Measurements from ENCODE around the gene EXOC4.

Gene EXOC4

DNA sequence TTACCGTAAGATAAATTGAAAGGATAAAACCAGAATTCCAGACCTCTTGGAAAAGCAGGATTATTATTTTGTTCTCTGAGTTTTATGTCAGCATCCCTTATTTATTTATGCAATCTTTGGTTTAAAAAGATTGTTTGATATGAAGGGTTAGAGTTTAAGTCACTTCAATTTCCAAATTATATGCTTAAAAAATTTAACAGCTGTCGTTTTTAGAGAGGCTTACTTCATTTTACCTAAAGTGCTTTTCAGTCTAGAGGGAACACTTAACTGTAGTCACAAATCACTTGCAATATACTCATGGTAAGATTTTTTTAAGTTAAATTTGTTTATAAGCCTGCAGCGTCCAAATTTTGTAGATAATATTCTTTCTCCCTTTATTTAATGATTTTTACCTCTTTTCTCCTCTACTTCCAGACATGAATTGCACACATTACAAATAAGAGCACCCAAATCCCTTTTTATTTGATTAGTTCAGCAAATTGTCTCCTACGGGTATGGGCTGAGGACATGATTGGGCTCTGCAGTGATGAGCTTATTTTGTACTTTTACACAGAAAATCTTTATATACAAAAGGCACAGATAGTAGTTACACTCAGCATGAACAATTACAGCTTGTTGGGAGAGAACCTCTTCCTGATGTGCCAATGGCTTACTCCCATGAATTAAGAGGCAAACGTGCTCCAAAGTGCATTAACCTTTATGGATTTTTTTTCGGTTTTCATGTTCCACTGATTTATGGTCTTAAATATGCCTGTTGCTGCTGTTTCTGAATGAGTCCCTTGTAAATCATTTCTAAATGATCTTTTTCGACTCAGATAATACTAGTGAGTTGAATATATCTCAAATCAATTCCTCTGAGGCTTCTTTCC lies 555.0 kb downstream of the EXOC4 start:
- no peak for DNase-seq

DNA sequence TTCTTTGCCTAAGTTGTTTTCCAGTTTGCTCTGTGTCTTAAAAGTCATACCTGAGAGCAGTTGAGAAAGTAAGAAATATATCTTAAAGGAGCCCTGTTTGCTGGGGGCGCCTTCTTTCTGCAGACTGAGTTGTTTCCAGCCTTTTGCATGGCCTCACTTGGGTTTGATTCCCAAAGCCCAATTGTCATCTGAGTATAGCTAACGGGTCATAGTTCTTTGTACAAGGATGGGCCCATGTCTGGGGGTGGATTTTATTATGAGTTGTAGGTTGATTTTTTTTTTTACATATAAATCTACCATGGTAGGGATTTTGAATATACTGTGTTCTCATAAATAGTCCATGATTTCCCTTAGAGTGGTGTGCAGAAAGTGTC lies 555.6 kb downstream of the EXOC4 start:
- DNase-seq: no peak

DNA sequence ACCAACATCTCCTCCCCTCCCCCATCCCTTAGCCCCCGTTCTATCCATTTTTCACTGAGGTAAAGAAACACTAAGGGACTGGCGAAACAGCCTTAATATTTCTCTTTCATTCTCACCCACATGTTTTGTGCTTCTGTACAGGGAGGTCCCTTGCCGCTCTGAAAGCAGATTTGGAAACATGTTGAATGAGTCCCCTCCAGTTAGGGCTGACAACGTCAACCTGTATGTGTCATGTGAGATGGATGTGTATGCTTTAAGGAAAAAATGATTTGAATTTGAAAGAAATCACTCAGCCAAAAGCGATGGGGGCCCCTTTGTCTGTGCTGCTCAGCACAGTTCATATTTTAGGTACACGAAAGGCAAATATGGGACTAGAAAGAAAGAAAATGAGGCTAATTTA lies 560.0 kb downstream of the EXOC4 start:
- no peak for DNase-seq

DNA sequence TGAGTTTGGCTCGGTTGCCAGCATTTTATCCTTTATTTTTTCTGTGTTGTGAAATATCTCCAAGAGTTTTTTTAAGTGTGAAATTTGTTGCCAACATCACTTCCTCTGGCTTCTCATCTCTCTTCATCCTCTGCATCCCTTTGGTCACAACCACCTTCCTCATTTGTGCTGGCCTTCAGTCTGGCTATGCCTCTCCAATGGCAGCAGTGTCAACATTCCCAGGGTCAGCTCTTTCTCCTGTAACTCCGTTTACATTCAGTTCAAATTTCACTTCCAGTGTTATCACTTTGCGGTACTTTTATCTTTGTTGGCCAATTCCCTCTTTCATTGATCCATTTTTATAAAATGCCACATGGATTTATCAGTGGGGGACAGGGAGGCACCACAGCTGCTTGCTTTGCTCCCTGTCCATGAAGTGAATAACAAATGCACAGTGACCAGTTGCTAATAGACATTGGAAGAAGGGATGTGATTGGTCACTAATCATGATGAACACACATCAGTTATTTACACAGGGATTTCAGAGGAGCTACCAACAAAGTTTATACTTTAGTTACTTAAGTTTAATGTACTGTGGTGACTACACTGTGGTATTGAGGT lies 562.8 kb downstream of the EXOC4 start:
- peak; percentile 32 for DNase-seq

DNA sequence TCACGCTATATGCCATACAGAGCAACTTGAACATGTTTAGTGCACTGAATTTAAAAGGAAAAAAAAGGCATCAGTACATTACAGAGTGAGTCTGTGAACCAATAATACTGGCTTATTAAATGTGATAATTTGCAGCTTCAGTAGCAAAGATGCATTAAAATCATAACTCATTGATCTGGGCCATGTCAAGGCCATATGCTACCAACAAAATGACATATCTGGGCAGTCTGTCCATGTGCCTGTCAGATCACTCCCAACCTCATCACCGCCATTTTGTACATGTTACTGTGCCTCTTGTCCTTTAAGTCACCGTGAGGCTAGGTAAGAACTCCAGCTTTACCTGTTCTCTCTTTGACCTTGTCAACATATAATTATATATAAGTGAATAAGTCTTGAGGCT lies 566.8 kb downstream of the EXOC4 start:
- DNase-seq: no peak

DNA sequence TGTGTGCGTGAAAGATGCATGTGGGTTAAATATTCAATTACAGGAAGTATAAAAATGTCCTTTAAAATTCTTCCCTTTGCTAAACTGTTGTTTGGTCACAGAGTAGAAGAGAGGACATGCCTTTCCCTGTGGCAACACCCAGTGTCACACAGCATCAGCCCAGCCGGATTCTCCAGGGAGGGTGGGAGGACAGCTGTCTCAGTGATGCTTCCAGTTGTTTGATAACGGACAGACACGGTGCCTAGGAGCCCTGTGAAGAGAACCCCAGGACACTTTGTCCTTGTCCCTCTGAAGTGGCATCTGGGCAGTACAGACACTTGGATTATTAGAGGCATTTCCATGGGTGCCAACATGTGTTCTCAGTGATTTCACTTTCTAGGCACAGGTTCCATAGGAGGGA lies 567.7 kb downstream of the EXOC4 start:
- DNase-seq: no peak

DNA sequence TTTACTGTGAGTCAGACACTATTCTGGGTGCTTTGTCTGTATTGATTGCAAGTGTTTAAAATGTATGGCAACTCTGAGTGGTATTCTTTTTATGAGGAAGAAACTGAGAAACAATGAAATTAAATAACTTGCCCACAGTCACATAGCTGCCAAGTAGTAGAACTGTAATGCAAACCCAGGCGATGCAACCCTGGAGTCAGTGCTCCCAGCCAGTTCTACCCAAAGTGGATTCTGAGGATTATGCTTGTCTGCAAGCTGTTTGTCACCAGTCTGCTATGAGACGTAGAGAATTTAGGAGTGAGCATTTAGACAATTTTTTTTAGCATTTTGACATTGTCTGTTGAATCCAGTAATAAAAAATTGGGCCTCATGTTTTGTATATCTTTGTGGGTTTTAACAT lies 568.3 kb downstream of the EXOC4 start:
- DNase-seq: no peak

DNA sequence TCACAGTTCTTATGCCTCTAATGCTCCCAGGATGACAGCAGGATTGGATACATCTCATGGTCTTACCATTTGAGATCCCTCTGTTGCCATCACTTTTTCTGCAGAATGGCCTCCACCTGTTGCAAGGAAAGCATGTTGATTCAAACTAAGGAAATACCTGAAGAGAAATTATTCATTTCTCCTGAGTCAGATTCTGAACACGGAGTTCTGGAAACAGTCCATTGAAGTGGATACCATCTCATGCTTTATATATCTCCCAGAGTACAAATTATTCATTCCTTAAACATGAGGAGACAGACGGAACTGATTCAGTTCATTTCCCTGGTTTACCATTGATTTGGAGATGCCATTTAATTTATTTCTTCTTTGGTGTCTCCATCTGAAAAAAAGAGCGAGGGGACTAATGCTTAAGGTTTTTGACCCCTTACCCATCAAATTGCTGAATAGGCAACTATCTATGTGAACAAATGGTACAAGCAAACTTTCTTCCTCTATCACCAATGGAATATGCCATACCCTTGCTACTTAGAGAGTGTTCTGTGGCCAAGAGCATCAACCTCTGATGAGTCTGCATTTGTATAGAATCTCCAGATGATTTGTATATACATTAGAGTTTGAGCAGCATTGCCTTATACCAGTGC lies 569.2 kb downstream of the EXOC4 start:
- no peak for DNase-seq

DNA sequence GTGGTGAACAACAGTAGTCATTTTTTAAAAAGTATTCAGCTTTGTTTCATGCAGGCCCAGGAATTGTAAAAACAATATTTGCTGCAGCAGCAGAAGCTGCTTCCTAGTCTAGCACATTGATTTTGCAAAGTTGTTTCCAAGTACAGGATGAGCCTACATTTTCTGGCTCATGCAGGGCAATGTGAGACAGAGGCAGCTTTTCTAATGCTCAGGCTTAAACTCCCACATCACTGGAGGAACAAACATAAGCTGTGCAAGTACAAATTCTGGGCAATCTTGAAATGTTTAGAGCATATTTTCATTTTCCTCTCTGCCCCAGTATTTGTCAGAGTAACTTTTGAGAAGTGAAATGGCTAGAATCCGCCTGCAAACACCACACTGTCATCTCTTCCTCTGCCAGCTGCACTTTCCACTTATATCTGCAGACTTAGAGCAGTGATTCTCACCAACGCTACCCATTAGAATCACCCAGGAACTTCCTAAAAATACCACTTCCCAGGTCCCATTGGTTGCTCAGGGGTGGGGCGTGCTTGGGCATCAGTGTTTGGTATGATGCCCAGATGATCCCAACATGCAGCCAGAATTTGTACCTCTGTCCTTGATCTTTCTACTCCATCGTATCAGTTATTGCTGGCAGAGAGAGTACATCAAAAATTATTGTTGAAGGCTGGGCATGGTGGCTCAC lies 570.1 kb downstream of the EXOC4 start:
- DNase-seq: no peak

DNA sequence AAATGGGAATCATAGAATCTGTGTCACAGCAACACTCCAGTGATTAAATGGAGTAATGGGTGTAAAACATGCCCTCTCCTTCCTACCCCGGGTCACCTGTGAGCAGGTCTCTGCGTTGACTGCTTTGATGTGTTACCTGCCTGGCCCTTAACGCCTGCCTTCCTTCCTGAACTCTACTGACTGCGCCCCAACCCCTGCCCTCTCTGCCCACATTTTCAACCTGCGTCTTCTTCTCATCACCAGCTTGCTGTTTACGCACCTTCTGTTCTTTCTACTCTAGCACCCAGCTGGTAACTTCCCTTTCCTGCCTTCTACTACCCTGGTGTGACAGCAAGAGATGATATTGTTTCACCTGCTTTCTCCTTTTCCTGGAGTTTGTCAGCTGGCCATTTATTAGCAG lies 571.3 kb downstream of the EXOC4 start:
- no peak for DNase-seq

DNA sequence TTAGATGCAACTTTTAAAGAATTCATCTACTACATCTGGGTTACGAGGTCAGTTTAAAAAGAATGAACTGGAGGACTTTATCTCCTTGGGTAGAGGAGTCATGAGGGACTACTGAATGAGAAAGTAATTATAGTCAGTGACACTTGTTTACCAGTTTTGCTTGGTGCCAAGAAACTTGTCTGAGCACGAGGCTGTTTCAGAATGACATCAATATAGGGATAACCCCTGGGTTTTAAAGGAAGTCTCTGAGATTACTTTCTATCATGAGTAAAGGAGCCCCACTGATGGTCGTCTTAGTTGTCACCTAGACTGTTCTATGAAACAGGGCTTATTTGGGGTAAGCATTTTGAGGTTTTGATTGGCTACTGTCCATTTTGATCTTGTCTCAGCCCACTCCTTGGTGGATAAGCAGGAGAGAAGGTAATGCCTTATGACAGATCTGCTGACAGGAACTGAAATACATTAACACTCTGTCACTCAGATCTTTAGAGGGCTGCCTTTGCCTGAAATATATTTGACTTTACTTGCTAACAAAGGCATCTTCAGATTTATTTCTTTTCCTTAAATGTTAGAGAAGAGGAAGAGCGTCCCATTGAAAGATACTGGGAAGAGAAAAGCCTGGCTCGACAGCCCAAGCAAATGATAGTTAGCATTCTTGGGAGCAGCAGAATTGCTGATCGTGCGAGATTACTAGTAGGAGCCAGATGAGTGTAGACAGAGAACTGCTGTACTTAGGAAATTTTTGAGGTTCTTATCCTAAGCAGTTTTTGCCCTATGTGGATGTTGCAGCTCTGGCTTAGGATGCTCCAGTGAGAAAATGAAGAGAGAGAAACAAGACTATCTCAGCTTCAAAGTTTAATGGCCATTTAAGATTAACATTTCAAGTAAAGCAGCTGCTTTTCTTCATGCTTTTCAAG lies 575.1 kb downstream of the EXOC4 start:
- DNase-seq: no peak

DNA sequence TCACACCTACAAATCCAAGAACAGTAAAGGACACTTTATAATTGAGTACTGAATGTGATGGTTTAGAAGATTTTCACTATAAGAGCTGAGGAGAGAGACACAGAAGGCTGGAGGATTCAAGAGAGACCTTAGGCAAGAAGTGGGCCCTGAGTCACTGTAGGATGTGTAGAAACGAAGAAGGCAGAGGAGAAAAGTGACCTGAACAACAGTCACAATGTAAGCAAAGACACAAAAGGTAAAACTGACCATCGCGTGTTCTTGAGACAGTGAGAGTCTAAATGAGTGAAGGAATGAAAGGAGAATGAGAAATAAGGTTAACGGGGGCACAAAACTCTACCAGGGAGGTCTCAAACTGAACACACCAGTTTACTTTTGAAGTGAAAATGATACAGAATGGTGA lies 576.0 kb downstream of the EXOC4 start:
- no peak for DNase-seq

DNA sequence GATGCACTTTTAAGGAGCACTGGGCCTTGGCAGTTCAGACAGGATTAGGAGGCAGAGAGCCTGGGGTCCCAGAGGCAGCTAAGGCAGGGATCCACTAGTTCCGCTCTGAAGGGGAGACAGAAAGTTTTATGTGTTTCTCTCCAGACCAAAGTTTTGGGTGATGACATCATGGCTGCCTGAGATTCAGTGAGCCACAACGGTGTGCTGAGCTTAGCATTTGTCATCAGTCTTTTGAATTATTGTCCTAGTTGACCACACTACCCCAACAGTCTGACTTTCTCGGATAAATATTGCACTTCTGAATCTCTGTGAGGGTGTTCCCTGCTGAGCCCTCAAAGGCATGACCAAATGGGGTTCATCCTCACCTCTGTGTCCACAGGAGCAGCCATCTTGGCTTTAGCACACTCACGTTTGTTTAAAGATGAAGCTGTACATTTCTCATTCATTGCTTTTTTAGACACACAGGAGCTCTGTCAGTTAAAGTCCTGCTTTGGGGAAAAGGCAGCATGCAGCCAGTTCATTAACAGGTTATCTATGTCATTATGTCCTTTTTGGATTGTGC lies 576.5 kb downstream of the EXOC4 start:
- DNase-seq: peak; percentile 12

DNA sequence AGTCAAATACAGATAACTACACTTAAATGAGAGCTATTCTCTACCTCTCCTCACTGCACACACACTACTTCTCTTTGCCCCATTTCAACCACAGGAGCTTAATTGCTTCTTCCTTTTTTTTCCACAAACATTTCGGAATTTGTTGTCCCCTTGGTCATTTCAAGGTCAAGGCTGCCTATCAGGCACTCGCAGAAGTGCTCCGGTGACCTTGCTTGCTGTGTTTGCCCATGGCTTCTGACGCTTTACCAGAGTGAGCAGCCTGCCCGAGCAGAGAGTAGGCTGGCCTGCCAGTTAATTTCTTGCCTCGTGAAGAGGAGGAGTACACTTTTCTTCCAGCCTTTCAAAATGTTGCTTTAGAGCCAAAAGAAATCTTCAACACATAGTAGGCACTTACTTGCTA lies 577.2 kb downstream of the EXOC4 start:
- DNase-seq: no peak

DNA sequence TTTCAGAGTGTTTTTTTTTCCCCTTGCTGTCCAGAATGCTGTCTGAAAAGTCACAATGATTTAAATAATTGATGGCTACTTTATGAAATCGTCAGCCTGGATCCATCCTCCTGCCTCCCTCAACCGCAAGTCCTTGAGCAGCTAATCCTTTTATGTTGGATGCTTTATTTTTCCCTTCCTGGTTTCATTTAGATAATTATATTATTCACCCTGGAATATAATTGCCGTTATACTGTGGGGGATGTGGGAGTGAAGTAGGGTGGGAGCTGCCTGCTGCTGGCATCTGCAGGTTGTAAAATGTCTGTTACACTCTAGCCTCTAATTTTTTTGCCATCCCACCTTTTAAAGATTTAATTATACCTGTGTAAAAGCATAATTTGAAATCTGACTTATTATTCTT lies 583.8 kb downstream of the EXOC4 start:
- DNase-seq: no peak

DNA sequence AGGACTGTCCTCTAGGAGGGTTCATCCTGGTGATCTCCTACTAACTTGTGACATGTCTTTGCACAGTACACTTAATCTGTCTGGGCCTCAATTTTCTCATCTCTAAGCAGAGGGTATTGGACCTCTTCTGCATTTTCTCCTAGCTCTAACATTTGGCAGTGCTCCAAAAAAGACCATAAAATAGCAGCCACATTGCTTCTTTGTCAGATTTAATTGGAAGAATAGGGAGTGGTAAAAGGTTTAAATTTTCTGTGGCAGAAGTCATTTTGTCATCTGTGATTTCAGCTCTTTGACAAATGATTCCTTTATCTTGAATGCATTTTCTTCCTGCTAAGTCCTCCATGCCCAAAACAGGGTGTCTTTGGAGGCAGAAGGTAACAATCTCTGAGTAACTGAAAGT lies 584.3 kb downstream of the EXOC4 start:
- no peak for DNase-seq

DNA sequence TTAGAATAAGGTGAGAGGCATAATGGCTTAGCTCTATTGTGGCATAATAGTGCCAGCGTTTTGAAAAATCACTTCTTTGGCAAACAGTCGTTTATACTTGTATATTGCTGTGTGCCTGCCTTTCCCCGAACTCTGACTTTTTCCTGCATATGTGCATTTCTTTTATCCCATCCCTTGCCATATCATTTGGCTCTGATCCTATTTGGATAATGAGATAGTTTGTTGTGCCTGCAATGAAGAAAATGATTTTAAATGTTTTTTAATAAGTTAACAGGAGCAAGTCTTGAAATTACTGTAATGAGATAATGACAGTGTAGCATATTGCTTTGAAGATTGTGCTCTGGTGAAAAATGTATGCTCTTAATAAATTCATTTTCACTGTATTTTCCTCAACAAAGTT lies 586.2 kb downstream of the EXOC4 start:
- DNase-seq: no peak

DNA sequence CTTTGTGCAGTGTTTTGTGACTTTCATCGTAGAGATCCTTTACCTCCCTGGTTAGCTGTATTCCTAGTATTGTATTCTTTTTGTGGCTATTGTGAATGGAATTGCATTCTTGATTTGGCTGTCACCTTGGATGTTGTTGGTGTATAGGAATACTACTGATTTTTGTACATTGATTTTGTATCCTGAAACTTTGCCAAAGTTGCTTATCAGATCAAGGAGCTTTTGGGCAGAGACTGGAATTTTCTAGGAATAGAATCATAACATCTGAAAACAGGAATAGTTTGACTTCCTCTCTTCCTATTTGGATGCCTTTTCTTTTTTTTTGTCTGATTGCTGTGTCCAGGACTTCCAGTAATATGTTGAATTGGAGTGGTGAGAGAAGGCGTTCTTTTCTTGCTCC lies 590.5 kb downstream of the EXOC4 start:
- no peak for DNase-seq

DNA sequence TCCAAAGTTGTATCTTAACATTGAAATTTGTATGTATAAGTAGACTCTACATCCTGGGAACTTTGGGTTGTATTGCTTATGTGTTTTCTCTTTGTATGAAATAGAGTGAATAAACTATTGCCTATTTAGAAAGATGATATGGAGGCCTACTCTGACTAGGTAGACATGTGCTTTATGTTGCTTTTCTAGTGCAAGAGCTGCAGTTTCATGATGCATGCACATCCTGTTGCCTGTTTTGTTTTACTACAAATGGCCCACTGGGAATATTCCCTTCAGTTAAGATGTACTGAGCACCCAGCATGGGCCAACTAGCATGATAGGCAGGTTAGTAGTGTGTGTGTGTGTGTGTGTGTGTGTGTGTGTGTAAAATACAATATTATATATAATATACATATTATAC lies 592.1 kb downstream of the EXOC4 start:
- DNase-seq: no peak

DNA sequence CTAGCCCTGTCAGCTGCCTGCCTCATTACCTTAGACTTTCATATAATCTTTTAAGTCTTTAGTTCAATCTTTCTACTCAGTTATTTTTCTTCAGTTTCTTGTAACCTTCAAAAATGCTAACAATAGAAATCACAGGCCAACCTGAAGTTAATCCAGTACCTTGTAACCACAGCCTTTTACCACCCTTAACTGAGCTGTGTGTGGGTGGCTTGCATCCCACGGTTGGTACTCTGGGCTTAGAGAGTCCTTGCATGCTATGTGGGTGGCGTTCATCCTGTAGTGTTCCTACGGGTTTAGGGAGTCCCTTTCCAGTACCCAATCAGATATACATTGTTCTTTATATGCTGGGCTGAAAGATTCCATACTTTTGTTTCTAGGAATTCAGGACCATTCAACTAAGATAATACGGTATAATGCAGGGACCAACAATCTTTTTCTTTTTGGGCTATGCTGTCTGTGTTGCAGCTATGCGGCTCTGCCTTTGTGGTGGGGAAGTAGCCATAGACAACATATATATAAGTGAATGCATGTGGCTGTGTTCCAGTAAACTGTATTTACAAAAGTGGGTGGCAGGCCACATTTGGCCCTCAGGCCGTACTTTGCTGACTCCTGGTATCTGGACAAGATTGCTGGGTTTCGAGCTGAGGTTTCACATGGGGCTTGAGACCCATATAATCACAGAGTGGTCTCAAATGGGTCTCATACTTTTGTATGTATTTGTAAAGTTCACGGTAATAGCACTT lies 593.5 kb downstream of the EXOC4 start:
- DNase-seq: no peak

DNA sequence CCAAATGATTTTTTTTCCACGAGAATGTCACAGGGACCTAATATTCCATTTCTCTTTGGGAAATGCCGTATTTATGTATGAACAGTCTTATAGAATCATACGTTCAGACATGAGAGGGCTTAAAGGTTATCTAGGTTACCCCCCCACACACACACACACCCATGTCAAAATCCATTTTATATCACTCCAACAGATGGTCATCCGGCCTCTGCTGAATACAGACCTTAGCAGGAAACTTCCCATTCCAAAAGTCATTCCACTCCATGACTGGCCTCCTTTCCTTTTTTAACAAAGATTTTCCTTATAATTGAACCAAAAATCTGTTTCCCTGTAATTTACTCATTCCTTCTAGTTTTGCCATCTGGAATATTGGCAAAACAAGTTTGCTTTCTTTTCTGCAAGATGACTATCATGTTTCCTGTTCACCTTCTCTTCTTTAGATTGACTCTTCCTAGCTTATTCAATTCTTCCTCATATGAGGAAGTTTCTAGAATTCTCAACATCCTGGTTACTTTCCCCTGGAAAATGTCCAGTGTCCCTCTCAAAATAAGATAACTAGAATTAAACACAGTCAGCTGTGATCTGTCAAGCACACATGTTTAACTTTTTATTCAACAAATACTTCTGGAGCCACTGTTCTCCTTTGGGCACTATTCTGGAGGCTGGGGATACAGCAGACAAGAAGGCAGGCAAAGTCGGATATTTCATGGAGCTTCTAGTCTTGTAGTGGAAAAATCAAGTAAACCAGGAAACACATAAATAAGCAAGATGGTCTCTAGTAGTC lies 597.8 kb downstream of the EXOC4 start:
- no peak for DNase-seq
